CD1c-positive myeloid dendritic cell (primary cell): Measurements from ENCODE around the gene C17orf107.
A peak's percentile ranks its signal among the peaks of the same experiment; 100 is the strongest.
"Not testable (repeated sequence)": the region's sequence is repeated elsewhere in the genome, so short reads cannot be mapped to it uniquely, and the experiment has no call there.

Source experiments
- DNase-seq: peaks from one replicate; pipeline ENCODE4 v3.0.0-alpha.2; 2016; ENCODE audit errors: extremely low spot score

Gene C17orf107

DNA sequence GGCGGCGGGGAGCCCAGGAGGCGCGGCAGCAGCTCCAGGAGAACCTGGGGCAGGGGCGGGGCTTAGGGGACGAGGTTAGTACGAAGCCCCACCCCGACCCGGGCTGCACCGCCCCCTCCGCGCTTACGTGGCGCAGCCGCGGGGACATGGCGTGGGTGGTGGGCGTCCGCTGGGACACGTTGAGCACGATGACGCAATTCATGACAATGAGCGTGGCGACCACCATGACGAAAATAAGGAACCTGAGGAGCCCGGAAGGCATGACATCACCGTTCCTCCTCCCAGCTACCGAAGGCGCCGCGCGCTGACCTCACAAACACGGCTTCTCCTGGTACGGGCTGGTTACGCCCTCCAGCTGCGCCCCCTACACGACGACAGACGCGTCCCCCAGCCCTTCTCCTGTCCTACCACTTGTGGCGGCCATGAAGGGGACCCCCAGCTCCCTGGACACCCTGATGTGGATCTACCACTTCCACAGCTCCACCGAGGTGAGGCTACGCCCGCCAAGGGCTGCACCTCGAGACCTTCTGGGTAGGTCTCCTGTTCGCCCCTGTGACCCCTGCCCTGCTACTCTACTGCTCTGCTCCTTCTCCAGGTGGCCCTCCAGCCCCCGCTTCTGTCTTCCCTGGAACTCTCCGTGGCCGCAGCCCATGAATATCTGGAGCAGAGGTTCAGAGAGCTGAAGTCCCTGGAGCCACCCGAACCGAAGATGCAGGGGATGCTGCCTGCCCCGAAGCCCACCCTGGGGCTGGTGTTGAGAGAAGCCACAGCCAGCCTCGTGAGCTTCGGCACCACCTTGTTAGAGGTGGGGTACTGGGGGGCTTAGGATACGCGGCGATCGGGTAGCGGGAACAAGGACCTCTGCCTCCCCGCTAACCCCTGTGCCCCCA is at the start of gene C17orf107:
Gene C17orf107 (plus strand): TSS at position 196 of the 890 bp plus-strand sequence. CDS start 227 bp downstream, at position 423.
- peak; percentile 100 for DNase-seq

DNA sequence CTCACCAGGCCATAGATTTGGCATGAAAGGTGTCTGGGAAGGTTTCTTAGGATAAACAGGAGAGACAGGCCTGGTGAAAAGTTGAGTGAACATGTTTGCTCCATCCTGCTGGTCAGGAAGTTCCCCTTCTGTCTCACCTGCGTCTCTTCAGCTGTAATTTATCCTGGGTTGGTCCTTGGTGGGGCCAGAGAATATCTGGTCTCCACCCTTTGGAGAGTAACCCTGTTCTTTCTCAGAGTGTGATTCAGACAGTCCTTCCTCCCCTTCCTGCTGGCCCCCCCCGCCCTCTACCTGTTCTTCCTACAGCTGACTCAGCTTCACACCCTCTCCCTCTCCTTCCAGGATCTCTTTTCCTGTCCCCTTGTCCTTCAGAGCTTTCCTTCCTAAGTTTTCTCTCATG is 49.1 kb upstream of the C17orf107 start:
- no peak for DNase-seq

DNA sequence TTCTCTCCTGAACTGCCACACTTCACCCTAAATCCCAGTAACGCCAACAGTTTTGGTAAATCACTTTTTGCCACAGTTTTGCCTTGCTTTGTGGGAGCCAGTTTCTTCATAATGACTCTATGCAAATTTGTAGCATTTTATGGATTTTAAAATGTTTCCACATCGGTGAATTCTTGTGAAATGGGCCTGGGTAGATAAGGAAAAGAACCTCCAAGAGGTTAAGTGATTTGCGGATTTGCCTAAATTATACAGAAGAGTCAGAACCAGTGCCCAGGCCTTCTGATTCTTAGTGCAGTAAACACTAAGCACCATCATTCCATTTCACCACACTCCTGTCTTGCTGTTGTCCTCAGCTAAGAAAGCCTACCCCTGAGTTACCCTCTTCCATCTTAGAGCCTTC is 48.3 kb upstream of the C17orf107 start:
- DNase-seq = no peak

DNA sequence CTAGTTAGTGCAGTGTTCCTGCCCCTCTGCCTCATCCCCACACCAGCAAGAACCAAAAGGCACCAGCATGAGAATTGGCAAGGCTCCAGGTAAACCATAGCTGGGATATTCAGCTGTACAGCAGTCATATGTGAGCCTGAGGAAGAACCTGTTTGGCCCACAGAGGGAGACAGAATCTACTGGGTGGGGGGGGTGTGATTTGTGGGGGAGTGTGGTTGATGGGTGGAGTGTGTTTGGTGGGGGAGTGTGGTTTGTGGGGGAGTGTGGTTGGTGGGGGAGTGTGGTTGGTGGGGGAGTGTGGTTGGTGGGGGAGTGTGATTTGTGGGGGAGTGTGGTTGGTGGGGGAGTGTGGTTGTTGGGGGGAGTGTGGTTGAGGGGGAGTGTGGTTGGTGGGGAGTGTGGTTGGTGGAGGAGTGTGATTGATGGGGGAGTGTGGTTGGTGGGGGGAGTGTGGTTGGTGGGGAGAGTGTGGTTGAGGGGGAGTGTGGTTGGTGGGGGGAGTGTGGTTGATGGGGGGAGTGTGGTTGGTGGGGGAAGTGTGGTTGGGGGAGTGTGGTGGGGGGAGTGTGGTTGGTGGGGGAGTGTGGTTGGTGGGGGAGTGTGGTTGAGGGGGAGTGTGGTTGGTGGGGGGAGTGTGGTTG is 46.6 kb upstream of the C17orf107 start:
- no peak for DNase-seq

DNA sequence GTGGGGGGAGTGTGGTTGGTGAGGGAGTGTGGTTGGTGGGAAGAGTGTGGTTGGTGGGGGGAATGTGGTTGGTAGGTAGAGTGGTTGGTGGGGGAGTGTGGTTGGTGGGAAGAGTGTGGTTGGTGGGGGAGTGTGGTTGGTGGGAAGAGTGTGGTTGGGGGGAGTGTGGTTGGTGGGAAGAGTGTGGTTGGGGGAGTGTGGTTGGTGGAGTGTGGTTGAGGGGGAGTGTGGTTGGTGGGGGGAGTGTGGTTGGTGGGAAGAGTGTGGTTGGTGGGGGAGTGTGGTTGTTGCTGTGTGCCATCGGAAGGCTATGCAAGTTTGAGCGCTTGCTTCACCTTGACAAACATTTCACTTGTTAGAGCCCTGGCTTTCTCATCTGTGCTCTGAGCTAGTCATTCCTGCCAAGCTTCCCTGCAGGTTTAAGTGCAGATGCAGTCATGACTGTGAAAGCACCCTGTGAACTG is 46.1 kb upstream of the C17orf107 start:
- DNase-seq = no peak

DNA sequence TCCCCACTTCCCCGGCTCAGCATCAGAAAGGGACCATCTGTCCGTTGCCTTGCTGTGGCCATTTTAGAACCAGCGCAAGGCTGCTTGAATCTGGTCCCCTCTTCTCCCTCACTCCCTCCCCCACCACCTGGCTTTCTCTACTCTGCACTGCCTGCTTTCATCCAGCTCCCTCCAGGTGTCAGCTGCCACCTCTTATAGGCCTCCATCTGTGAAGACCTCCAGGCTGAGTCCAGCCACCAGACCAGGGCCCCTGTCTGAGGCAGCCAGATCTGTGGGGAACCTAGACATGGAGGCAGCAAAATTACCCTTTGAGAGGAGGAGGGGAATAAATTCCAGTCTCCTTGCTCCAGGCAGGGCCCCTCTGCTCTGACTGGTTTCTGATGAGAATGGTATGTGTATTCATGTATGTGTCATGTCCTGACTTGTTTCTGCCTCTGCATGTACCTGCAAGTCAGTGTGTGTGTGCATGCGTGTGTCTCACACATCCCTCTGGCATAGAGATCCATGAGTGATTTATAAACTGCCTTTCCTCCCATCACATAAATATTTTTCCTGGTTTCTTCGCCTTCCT is 45.1 kb upstream of the C17orf107 start:
- no peak for DNase-seq

DNA sequence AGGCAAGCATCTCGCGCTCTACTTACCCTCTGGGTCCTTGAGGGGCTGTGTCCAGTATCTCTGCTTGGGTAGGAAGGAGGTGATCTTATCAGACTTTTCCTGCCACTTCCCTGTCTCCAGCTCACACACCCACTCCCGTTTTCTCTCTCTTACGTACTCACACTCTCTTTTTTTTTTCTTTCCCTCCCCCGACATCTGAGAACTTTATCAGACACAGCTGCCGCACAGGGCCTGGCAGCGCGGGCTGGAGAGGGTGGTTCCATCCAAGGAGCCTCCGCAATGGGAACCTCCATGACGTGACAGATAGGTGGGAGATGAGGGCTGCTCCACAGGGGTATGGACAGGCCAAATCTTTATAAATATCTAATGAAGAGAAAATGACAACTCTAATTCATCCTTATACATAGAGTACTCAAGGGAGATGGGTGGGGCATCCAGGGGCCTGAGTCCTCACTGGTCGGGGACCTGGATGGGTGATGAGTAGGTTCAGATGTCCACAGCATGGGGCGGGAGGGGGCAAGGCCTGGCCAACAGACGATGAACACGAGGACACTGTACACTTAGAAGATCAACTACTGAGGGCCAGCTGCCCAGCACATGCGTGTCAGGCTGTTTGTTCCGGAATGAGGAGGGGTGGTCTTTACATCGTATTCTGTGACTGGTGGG is 42.9 kb upstream of the C17orf107 start:
- DNase-seq = no peak

DNA sequence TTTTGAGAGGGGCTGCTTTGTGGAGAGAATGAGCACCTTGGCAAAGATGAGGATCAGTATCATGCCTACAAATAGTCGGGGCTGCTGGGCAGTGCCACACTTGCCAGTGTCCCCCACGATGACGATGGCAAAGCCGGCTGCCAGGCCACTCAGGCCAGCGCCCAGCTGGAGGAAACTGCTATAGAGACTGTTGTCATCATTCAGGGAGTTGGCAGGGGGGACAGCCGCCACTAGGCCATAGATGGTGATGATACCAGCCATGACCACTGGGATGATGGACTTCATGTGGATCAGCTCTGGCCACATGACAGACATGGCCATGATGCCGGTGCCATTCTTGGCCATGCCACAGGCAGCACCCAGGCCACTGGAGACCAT is 42.4 kb upstream of the C17orf107 start:
- DNase-seq = no peak

DNA sequence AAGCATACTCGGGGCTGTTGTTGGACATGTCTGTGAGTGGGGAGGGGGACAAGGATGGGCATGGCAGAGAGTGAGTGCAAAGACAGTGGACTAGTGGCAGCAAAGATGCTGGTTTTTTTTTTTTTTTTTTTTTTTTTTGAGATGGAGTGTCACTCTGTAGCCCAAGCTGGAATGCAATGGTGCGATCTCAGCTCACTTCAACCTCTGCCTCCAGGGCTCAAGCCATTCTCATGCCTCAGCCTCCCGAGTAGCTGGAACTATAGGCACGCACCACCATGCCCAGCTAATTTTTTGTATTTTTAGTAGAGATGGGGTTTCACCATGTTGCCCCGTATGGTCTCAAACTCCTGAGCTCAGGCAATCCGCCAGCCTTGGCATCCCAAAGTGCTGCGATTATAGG is 42.0 kb upstream of the C17orf107 start:
- DNase-seq = not testable (repeated sequence)

DNA sequence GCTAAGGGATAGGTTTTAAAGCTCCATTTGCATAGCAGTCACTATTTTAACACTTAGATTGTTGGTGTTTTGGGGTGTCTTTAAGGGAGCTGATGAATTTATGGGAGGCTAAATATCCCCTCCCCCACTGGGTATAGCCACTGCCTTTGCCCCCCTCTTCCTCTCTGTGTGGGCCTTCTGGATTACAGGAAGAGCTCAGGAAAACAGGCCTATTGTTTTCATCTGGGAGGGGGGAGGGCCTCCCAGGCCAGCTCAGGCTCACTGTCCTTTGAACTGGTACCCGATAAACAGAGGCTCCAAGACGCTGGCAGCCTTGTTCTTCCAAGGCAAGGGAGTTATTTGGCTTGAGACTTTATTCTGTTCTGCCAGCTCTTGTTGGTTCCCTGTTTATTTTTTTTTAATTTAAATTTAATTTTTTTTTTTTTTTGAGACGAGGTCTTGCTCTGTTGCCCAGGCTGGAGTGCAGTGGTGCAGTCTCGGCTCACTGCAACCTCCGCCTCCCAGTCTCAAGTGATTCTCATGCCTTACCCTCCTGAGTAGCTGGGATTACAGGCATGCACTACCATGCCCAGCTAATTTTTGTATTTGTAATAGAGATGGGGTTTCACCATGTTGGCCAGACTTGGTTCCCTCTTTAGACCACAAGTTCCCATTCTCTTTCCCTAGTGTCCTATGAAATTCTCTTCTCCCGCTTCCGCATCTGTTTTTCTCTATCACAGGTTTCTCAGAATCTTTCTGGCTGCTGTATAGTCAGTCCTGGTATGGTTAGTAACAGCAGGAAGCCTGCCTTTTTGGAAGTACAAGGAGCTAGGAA is 41.1 kb upstream of the C17orf107 start:
- DNase-seq = peak; percentile 62

DNA sequence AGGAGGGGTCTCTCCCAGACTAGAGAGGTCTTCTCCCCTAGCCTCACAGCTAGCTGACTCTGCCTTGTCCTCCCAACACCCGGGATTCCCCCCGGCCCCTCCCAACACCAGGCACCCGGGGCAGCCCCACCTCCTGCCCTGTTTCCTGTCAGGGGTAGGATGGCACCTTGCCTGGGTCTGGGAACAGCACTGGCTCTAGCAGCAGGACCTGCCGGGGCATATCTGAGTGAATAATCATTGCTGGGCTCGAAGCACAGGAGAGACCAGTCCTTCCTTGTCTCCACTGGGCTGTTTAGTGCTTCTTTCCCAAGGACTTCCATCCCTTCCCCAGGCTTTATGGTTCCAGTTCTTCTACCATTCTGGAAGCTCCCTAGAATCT is 40.5 kb upstream of the C17orf107 start:
- DNase-seq = no peak

DNA sequence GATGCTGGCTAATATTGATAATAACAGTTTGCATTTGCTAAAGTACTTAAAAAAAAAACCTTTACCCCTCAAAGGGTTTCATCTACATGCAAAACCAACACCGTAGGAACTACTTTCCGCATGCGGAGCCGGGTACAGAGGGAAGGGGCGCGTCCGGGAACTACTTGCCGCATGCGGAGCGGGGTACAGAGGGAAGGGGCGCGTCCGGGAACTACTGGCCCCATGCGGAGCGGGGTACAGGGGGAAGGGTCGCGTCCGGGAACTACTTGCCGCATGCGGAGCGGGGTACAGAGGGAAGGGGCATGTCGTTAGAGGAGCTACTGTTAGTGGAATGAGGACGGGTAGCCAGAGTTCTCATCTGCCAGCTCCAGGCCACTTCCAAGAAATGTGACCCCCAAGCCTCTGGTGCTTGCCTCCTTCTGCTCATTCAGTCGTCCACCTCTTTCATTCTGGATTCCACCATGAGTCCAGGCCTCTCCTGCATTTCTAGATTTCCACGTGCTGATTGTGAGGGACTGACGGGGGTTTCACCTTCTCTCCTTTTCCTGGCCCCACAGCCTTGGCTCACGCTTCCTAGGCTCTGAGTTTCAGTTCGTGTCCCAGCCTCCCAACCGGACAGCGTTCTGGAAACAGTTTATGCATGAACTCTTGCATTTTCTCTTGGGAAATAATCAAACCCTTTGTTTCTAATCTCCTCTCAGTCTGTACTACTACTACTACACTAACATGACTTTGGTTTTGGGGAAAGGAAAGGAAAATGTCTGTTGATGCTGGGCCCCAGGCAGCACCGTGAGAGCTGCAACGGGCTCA is 39.3 kb upstream of the C17orf107 start:
- DNase-seq = no peak

DNA sequence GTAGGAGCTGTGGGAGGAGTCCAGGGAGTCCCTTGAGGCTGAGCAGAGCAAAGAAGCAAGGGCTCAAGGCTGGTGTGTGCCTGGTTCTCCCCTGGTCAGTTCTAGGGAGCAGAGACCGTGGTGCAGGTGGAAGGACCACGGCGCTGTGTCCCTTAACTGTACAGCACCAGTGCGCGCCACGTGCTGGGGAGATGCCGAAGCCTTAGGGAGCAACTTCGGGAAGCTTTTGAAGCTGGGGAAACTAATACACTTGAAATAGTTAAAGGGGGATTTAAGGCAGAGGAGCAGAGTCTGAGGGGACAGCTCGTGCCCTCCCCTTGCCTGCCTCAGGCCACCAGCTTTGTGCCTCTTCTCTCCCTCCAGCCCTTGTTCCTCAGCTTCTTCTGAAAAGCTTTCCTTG is 38.7 kb upstream of the C17orf107 start:
- no peak for DNase-seq

DNA sequence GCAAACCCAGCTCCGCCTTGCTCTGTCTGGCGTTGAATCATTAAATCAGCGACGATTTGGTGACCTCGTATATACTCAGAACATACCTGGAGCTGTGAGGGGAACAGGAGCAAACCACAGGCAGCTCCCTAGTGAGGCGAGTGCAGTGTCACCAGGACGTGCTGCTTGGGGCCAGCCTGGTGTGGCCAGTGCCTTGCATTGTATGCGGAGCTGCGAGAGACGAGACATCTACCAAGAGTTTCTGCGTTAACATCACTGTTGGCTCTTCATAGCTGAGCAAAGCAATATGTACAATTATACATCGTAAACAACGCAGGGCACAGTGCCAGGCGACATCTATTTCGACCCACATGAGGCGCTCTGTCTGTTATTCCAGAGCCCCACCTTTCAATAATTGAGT is 38.3 kb upstream of the C17orf107 start:
- no peak for DNase-seq

DNA sequence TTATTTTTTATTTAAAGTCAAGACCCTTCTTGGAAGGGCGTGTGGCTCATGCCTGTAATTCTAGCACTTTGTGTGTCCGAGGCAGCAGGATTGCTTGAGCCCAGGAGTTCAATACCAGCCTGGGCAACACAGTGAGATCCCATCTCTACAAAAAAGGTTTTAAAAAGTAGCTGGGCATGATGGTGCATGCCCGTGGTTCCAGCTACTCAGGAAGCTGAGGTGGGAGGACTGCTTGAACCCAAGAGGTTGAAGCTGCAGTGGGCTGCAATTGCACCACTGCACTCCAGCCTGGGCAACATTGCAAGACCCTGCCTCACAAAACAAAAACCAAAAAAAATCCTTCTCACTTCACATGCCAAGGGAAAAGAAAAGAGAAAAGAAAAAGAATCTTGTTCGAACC is 36.6 kb upstream of the C17orf107 start:
- DNase-seq = no peak

DNA sequence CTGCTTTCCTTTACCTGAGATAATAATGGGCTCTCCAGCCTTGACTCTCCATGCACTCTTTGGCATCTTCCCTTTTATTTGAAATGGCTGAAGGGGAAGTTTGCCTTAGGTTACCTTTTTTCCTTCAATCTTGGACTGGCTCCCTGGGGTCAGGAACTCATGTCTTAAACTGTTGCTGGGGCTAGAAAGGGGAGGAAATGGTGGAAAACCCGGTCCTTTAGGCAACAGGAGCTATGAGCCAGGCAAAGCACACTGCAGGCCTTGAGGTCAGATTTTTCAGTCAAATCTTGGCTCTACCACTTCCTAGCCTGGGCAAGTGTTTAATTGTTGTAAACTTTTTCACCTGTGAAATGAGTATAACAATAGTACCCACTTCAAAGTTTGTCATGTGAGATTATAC is 36.0 kb upstream of the C17orf107 start:
- DNase-seq = no peak

DNA sequence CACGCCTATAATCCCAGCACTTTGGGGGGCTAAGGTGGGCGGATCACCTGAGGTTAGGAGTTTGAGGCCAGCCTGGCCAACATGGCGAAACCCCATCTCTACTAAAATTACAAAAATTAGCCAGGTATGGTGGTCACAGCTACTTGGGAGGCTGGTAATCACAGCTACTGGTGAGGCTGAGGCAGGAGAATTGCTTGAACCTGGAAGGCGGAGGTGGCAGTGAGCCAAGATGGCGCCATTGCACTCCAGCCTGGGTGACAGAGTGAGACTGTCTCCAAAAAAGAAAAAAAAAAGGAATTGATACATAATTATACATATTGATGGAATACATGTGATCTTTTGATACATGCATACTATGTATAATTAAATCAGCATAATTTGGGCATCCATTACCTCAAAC is 31.8 kb upstream of the C17orf107 start:
- not testable (repeated sequence) for DNase-seq

DNA sequence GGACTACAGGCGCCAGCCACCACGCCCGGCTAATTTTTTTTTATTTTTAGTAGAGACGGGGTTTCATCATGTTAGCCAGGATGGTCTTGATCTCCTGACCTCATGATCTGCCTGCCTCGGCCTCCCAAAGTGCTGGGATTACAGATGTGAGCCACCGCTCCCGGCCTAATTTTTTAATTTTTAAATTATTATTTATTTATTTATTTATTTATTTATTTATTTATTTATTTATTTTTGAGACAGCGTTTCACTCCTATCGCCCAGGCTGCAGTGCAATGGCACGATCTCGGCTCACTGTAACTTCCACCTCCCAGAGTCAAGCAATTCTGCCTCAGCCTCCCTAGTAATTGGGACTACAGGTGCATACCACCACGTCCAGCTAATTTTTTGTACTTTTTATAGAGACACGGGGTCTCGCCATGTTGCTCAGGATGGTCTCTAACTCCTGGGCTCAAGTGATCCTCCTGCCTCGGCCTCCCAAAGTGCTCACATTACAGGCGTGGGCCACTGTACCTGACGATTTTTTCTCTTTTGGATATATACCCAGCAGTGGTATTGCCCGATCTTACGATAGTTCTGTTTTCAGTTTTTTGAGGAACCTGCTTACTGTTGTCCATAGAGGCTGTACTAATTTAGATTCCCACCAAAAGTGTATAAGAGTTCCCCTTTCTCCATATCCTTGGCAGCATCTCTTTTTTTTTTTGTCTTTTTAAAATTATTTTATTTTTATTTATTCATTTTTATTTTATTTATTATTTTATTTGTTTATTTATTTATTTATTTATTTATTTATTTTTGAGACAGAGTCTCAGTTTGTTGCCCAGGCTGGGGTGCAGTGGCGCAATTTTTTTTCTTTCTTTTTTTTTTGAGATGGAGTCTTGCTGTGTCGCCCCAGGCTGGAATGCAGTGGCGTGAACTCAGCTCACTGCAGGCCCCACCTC is 30.0 kb upstream of the C17orf107 start:
- peak; percentile 68 for DNase-seq

DNA sequence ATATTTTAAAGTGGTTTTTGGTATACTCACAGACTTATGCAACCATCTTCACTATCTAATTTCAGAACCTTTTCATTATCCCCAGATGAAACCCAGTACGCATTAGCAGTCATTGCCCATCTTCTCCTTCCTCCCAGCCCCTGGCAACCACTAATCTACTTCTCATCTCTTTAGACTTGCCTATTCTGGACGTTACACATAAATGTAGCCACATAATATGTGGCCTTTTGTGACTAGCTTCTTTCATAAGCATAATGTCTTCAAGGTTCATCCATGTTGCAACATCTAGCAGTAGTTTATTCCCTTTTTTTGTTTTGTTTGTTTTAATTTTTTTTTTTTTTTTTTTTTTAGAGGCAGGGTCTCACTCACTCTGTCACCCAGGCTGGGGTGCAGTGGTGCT is 28.5 kb upstream of the C17orf107 start:
- DNase-seq = peak; percentile 56
